GM18519 (cell line): ENCODE data around the gene ELL.

ENCODE experiments used
- ATAC-seq: cut with Tn5 transposase; IDR thresholded peaks from one replicate; pipeline ENCODE4 v1.9.1; 2021; ENCODE audit warnings: mild to moderate bottlenecking, moderate library complexity; ENCODE audit not compliant: unreplicated experiment, low FRiP score

ELL gene

DNA sequence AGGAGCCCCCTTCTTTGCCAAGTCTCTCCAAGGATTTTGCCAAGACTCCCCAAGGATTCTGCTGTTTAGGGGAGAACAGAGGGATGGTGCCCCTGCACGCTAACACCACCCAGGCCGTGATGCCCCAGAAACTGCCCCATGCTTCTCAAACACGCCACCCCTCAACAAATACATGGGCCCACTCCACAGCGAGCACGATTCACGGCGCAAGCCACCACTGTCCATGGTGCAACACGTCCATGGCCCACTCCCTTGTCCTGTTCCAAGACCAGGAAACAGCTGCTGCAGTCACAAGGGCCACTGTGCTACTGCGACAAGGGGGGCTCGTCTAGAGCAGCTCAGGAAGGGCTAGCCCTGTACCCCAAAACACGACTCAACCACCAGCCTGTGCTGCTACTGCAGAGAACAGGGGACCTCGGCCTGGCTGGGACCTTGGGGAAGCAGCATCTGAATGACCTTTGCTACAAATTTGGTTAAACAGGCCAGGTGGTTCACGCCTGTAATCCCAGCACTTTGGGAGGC is 47.4 kb downstream of the ELL start:
- no peak for ATAC-seq

DNA sequence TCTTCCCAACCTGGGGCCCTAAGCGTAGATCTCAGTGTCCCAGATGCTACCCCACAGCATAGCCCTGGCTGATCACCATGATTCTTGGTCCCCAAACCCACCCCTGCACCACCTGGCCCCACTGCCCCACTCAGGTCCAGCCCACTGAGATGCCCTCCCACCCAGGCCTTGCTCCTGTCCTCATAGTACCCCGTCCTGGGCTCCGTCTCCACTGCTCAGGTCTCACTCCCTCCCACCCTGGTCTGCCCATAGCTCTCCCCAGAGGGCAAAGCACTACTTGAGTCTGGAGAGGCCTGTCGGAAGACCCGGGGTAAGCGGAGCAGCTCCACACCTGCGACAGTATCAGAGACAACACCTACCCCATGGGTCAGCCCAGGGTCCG is 48.2 kb downstream of the ELL start:
- ATAC-seq: no peak

DNA sequence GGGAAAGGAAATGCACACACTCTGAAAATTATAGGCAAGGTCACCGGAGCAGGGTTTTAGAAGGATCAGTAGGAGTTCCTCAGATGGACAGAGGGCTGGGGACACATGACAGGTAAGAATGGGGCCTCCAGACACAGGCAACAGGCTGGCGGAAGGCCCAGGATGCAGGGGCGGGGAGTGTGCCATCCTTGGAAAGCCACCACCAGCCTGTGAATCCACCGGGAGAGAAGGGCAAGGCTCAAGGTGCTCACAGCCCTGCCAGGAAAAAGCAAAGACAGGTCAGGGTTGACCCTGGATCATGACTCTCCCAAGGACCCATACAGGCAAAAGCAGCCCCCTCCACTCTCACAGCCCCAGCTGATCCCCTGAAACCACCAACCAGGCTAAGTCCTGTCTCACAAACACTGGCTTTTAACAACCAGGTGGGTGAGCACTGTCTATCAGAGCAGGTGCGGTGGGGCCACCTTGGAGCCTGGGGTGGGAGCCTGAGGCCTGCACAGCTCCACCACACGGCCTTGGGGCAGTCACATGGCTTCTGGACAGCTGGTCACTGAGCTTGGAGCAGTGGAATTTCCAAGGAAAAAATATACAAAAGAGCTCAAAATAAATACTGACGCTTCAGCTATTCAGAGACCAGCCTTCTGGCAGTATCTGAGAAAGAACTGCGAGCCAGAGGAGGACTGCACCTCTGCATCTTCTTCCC is 48.7 kb downstream of the ELL start:
- ATAC-seq: no peak

DNA sequence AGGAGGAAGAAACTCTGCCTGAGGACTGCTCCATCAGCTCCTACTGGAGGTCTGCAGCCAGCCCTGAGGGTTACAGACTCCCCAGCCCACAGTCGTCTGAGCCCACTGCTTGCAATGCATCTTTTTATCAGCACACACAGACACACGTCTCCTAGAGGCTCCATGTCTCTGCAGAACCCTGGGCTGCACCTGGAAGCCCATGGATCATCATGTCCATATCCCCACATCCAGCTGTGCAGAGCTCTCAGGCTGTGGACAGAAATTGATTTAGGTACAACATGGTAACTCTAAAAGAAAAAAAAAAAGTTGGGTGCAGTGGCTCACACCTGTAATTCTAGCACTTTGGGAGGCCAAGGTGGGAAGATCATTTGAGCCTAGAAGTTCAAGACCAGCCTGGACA is 51.1 kb downstream of the ELL start:
- no peak for ATAC-seq

DNA sequence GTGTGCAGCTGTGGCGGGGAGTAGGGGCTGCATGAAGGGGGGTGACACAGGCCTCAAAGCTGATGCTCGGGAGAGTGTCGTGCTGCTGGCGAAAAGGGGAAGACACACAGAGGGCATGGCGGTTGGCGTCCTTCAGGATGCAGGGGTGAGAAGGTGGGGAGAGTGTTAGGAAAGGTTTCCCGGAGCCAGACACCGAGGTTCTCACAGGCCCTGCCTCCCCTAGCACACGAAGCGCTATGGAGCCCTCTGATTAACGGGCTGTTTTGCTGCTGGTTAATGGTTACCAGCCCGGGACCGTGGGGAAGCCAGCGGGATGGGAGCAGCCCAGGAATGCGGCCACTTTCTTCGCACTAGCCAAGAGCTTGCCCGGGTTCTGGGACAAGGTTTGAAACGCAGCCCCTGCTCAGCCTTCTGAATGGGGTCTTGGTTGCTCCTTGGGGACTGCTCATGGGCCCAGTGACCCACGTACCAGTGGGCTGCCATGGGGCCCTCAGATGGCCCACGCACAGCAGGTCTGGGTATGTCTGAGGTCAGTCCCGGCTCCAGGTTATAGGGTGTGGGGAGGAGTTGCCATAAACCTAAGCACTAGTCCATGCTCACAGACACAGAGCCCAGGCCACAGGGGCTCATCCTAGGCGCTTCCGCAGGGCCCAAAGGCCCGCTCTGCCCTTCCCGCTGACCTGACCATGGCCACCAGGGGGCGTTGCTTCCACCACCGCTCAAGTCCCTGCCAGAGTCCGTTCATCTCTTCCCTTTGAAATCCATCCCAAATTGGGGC is 52.6 kb downstream of the ELL start:
- no peak for ATAC-seq

DNA sequence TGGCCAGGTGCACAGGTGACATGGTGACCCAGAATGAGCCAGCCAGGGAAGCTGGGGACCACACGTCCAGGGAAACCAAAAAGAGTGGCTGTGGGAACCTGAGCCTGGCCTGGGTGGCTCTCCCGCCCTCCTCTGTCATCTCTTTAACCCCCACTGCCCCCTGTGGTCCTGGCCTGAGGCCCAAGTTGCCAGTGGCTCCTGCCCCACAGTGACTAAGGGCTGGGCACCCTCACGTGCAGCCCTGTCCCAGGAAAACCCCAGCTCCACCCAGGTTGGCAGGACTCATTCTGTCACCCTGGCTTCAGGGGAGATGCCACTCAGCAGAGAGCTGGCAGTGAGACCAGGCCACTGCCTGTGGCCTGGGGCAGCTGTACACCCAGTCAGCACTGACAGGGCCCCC is 53.4 kb downstream of the ELL start:
- no peak for ATAC-seq

DNA sequence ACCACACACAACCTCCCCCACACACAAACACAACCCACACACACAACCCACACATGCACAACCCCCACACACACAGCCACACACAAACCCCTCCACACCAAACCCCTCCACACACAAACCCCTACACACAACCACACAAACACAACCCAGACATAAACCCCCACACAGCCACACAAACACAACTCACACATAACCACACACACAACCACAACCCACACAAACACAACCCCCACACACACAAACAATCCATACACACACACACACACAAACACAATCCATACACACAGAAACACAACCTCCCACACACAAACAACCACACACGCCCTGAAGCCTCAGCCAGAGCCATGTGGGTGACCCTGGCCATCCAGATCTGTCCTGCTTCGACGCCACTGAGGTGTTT is 53.9 kb downstream of the ELL start:
- ATAC-seq: no peak

DNA sequence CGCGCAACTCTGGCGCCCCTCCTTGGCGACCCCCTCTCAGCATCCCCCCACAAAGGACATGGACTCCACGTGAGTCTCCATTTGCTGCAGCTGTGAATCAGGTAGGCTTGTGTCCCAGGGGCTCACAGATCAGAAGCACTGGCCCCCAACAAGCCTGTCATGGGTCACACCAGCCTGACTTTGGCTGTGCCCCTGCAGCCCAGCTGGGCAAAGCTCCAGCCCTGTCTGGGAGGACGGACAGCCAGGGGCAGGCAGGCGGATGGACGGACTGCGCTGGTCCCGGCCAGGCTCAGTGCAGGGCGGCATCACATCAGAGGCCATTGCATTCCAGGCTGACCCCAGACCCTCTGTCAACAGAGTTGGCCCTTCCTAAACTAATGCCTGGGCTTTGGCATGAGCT is 55.5 kb downstream of the ELL start:
- ATAC-seq: no peak

DNA sequence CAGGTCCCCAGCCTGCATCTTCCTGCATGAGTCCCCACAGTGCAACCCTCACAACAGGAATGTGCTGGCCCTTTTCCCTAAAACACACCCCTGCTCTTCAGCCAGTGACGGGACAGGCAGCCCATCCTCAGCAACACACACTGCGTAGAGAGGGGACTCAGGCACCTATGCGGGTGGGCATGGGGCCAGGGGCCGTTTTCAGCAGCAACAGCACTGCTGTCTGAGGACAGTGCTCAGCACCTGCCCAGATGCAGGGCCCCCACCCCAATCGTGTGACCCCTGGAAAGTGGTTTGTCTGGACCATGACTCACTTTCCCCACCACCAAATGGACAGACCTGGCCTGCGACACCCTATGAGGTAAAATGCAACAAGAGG is 55.9 kb downstream of the ELL start:
- ATAC-seq: no peak

DNA sequence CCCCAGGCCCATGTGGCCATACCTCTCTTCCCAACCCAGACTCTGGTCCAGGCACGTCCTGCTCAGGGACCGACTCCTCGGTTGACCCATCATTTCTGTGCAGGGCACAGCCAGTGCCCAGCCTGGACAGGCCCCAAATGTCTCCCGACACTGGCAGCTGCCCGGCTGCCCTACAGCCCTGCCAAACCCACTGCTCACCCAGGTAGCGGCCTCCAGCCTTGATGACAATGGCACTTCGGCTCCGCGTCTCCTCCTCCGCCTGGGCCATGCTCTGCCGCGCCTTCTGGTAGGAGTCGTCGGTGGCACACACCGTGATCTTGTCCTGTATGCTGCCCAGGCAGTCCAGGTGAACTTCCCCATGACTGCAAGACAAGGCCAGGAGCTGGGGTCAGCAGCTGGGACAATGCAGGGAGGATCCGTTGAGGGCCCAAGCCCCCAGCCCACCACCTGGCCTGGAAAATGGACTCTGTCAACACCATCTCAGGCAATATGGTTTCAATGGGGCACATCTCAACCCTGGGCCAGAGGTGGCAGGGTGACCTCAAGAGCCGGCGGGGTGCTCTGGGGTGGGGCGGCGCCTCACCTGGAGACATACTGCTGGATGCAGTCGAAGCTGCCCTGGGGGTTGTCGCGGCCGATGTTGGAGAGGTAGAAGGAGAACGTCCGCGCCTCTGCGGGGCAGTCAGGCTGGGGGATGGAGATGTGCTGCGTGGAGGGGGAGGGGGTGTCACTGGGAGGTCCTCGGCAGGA is 56.5 kb downstream of the ELL start:
- no peak for ATAC-seq

DNA sequence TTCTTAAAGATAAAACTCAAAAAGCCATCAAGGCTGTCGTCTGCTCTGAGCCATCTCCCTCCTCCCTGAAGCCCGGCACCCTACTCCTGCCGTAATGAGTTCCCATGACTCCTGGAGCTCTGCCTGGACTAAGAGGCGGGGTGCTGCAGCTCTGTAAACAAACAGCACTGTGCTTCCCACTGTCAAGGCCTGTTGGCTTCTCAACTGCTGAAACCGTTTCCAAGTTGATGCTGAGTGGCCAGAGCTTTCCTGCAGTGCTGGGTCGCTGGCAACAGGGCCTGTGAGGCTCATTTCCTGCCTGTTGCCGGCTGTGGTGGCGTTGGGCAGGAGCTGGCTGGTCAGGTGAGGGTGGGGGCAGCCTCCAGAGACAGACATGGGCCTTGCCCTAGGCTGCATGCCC is 57.2 kb downstream of the ELL start:
- no peak for ATAC-seq

DNA sequence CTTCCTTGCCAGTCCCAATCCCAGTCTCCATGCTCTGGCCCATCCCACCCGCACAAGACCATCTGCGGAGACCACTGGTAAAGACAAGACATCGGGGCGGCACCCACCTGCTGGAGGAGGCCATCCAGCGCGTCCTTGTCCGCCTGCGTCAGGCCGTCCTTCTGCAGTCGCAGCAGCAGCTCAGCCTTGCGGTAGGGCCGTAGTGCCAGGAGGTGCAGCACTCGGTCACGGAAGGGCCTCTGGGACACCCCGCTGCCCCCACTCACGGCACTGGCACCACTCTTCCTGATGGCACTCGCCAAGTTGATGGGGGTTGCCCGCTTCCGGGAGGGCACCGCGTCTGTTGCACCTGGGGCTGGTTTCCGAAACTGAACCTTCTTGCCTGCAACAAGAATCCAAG is 60.4 kb downstream of the ELL start:
- ATAC-seq: no peak

DNA sequence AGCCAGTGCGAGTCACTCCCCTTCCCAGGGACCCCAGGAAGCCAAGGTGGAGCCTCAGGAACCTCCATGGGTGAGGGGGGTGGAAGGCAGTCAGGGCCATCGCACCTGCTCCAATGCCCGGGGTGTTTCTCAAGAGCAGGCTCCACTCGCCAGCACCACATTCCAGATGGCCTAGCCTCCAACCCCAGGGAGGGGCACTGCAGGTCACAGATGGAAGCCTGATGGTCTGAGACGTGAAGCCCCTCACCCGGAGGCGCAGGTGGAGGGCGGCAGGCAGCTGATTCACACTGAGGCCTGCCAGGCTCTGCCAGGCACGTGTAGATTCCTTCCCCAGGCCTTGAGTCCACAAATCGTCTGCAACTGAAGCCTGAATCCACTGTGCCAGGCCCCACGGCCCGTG is 61.0 kb downstream of the ELL start:
- no peak for ATAC-seq

DNA sequence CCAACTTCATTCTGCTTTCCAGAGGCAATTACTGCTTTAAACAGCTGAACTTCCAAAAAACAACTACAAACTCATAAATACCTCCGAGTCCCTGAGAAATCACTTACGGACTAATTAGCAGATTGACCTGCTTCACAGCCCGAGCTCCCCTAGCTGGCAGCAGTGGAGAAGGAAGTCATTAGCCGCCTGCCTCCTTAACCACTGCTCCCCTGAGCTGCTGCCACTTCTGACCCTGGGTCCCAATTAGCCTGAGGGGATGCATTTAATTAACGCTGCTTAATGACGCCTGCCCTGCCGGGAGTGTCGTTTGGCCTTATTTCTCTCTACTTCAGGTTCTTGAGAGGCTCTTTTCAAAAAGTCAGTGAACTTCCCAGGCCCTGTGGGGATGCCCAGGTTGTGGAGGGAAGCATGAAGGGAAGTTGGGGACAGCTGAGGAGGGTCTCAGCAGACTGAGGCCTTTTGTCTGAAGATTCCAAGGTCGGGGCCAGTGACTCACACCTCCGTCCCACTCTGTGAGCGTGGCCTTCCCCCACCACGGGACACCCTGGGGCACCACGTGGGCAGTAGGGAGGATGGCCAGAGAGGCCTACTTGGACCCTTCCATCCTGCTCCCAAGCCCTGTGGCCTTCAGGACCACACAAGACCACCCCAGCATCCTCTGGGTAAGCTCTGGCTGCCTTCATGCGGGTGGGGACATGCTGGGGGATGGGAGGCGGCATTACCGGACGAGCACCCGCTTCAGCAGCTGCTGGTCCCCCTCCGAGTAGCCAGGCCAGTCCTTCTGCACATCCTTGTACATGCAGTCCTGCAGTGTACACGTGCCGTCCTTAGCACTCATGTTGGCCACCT is 64.2 kb downstream of the ELL start:
- no peak for ATAC-seq

DNA sequence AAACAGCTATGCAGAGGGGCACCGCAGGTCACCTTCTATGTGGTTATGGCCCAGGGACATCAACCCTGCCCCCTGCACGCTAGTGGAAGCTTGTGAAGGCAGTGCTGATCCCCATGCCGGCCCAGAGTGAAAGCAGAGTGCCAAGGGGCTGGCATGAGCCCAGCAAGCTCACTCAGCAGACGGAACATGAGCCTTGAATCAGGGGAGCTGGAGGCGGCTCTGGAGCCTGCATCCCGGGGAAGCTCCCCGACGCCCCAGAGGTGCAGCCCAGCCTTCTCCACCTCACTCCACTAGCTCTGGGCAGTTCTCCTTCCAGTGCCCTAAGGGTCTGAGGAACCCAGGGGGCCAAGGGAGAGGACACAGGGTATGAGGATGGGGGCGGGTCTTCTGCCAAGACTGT is 64.9 kb downstream of the ELL start:
- no peak for ATAC-seq

DNA sequence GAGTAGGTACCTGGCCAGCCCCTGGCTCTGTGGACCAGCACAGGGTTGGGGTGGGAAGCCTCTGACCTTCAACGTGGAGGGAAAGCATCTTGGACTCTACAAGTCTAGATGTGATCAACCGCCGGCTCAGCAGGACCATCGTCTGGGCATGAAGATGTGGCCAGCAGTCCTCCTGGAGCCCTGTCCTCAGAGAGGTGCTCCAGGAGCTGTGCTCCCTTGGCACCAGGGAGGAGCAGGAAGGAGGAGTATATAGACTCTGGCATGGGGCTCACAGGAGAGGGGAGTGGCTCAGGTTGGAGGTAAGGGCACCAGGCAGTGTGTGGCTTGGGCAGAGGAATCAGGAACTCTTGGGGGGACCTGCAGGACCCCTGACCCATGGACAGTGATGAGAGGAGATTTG is 65.6 kb downstream of the ELL start:
- ATAC-seq: no peak

DNA sequence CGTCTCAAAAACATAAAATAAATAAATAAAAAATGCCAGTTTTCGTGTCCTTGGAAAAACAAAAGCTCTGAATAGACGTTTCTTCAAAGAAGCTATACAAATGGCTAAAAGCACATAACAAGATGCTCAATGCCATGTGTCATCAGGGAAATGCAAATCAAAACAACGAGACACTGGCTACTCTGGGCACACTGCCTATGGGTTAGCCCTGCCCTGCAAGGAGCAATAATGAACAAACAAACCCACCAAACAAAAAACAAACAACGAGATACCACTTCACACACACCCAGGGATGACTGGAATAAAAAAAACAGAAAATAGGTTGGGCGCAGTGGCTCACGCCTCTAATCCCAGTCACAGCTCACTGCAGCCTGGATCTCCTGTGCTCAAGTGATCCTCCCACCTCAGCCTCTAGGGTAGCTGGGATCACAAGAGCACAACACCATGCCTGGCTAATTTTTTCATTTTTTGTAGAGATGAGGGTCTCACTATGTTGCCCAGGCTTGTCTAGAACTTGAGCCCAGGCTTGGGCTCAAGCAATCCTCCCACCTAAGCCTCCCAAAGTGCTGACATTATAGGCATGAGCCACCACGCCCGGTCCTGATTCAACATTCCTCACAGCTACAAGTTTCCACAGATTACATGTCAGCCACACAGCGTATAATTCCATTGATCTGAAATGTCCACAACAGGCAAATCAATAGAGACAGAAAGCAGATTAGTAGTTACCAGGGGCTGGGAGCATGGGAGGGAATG is 68.4 kb downstream of the ELL start:
- no peak for ATAC-seq

DNA sequence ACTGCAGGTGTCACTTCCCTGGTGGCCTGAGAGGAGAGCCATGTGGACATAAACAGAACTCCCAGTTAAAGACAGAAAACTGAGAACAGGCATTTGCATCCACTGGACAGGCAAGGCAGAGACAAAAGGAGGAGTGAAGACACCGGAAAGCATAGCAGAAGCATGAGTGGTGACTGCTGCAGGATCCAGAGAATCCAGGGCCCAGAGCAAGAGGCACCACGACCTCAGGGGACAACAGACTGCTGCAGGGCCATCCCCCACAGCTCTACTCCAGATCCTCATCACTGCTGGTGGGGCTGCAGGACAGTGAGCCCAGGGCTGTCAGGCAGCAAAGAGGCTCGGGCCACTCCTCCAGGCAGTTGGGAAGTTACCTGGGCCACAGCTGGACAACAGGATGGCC is 69.5 kb downstream of the ELL start:
- no peak for ATAC-seq

DNA sequence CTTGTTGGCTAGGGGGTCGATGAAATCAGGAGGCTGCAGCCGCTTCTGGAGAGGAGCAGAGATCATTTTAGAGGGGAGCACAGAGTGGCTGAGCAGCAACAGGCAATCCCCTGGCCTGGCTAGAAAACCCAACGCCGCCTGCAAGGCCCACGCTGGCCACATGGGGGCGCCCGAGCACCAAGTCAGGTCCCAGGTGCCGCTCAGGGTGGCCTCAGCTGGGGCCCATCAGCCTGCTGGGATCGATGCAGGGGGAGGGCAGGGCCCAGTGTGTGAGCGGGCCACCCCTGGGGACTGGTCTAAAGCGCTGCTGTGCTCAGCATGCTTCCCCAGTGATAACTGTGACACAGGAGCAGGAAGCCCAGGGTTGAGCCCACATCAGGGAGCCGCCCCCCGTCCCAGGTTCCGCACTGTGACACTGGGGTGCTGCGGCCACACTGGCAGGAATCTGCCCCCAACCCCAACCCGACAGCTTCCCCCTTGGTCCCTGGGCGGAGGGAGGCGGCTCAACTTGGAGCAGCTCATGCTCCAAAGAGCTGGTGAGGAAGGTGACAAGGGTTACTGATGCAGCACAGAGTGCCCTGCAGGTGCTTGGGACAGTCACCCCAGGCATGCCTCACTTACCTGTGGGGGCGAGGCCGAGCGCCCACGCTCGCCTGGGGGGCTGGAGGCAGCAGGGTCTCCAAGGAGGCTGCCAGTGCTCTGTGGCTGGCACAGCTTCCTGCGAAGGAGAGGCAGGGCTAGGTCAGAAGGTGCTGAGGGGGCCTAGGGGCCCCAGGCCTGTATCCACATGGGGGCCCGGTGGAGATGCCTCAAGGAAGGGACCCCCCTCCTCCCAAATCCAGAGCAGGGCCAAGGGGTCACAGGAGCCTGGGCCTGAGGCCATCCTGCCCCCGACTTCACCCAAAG is 70.7 kb downstream of the ELL start:
- no peak for ATAC-seq
